ENCODE measurements around the gene PGLYRP1. TPM values are rescaled to one million over a fixed set of nuclear protein-coding genes. Genes with fewer than 3 reads are reported as not detected.
A peak's percentile ranks its signal among the peaks of the same experiment; 100 is the strongest.

Gene PGLYRP1
- total RNA-seq, 1 donor from 2014 or later = not detected

- Histone ChIP-seq H3K4me3 (ENCODE audit: insufficient read depth, low read depth, low read length) (no peak overlapping the region), H3K27me3 (ENCODE audit: insufficient read depth, low read length) (no peaks in the 10 kb centered on the region), H3K27ac (ENCODE audit: low read depth, low read length) (no peak overlapping the region), H3K4me1 (ENCODE audit: insufficient read depth, low read length) (peaks cover 2% of the 10 kb centered on the region), H2AFZ (ENCODE audit: low read depth, low read length) (no peak overlapping the region), H3K36me3 (ENCODE audit: insufficient read depth, low read length) (no peaks in the 10 kb centered on the region), H3K9ac (ENCODE audit: low read length) (no peak overlapping the region), H3K9me3 (ENCODE audit: insufficient read depth, low read depth, low read length) (no peaks in the 10 kb centered on the region), H3K79me2 (ENCODE audit: insufficient read depth, low read length) (no peaks in the 10 kb centered on the region), H3K4me2 (ENCODE audit: low read length) (no peak overlapping the region), H4K20me1 (ENCODE audit: insufficient read depth, low read length) (peaks cover 18% of the 10 kb centered on the region)
- Mint-ChIP-seq H3K4me3 (ENCODE audit: unreplicated experiment) (peak overlapping the region; percentile 73), H3K4me1 (ENCODE audit: low read depth, unreplicated experiment) (peaks cover 4% of the 10 kb centered on the region), H3K9me3 (ENCODE audit: unreplicated experiment) (no peaks in the 10 kb centered on the region), H3K27ac (ENCODE audit: unreplicated experiment) (peak overlapping the region; percentile 66), H3K27me3 (ENCODE audit: low read depth, unreplicated experiment) (peaks cover 15% of the 10 kb centered on the region), H3K36me3 (ENCODE audit: low read depth, unreplicated experiment) (peaks cover 9% of the 10 kb centered on the region)
- peak; percentile 37 for DNase-seq (ENCODE audit: low read depth)
- TF ChIP-seq EZH2 (IDR thresholded peaks at IDR 0.05; ENCODE audit: insufficient read depth, low read length) = no peak
- TF ChIP-seq, protein P1, sequence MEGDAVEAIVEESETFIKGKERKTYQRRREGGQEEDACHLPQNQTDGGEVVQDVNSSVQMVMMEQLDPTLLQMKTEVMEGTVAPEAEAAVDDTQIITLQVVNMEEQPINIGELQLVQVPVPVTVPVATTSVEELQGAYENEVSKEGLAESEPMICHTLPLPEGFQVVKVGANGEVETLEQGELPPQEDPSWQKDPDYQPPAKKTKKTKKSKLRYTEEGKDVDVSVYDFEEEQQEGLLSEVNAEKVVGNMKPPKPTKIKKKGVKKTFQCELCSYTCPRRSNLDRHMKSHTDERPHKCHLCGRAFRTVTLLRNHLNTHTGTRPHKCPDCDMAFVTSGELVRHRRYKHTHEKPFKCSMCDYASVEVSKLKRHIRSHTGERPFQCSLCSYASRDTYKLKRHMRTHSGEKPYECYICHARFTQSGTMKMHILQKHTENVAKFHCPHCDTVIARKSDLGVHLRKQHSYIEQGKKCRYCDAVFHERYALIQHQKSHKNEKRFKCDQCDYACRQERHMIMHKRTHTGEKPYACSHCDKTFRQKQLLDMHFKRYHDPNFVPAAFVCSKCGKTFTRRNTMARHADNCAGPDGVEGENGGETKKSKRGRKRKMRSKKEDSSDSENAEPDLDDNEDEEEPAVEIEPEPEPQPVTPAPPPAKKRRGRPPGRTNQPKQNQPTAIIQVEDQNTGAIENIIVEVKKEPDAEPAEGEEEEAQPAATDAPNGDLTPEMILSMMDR (IDR thresholded peaks at IDR 0.05; ENCODE audit: insufficient read depth, low read depth, low read length) = peak; percentile 79
- FAIRE-seq = peak; percentile 26
Observed at GRCh38 chr19:46009530-46010510, 13.0 kb downstream of the PGLYRP1 start.

GRCh38 chr19:46006411-46006810 lies 16.4 kb downstream of the PGLYRP1 start:
- Histone ChIP-seq H3K9me3 (ENCODE audit: insufficient read depth, low read depth, low read length) (no peaks in the 10 kb centered on the region), H3K36me3 (ENCODE audit: insufficient read depth, low read length) (no peaks in the 10 kb centered on the region), H3K79me2 (ENCODE audit: insufficient read depth, low read length) (no peaks in the 10 kb centered on the region), H3K27me3 (ENCODE audit: insufficient read depth, low read length) (no peaks in the 10 kb centered on the region), H3K4me2 (ENCODE audit: low read length) (no peak overlapping the region), H3K27ac (ENCODE audit: low read depth, low read length) (no peak overlapping the region), H3K9ac (ENCODE audit: low read length) (no peak overlapping the region), H3K4me1 (ENCODE audit: insufficient read depth, low read length) (no peaks in the 10 kb centered on the region), H4K20me1 (ENCODE audit: insufficient read depth, low read length) (peaks cover 19% of the 10 kb centered on the region), H3K4me3 (ENCODE audit: insufficient read depth, low read depth, low read length) (no peak overlapping the region), H2AFZ (ENCODE audit: low read depth, low read length) (no peak overlapping the region)
- Mint-ChIP-seq H3K9me3 (ENCODE audit: unreplicated experiment) (no peaks in the 10 kb centered on the region), H3K4me1 (ENCODE audit: low read depth, unreplicated experiment) (no peaks in the 10 kb centered on the region), H3K27ac (ENCODE audit: unreplicated experiment) (no peak overlapping the region), H3K4me3 (ENCODE audit: unreplicated experiment) (no peak overlapping the region), H3K27me3 (ENCODE audit: low read depth, unreplicated experiment) (peaks cover 9% of the 10 kb centered on the region), H3K36me3 (ENCODE audit: low read depth, unreplicated experiment) (peaks cover 9% of the 10 kb centered on the region)
- TF ChIP-seq EZH2 (IDR thresholded peaks at IDR 0.05; ENCODE audit: insufficient read depth, low read length) = no peak
- TF ChIP-seq, protein P1 (IDR thresholded peaks at IDR 0.05; ENCODE audit: insufficient read depth, low read depth, low read length) = no peak
- DNase-seq (ENCODE audit: low read depth) = no peak
- no peak for FAIRE-seq

Data from astrocyte (in vitro differentiated cells and primary cell).